Right atrium auricular region (tissue), 2 donors: ENCODE results near the gene LMO4. TPM values are rescaled to one million over a fixed set of nuclear protein-coding genes. Genes with fewer than 3 reads are reported as not detected.

ENCODE experiments used
- DNase-seq: peaks from one replicate; pipeline ENCODE4 v3.0.0-alpha.2; 2019; ENCODE audit warnings: low spot score
- H3K27ac ChIP-seq, 2 donors: fragments of 200-600 bp; sonication (generic); 1 replicate in 1 of 2; 2 replicates in 1 of 2; pipeline ENCODE4 v1.5.1; 2016 to 2019
- H3K27me3 ChIP-seq, 2 donors: fragments of 200-600 bp; sonication (generic); one replicate each; pipeline versions ENCODE4 v1.5.1 to v1.6.0; 2017 to 2019
- H3K36me3 ChIP-seq: fragments of 200-600 bp; sonication (generic); one replicate; pipeline ENCODE4 v1.5.1; 2016
- H3K4me1 ChIP-seq, 2 donors: fragments of 200-600 bp; sonication (generic); one replicate each; pipeline versions ENCODE4 v1.5.1 to v1.6.0; 2017 to 2019
- H3K4me3 ChIP-seq, 2 donors: fragments of 200-600 bp; sonication (generic); 1 replicate in 1 of 2; 2 replicates in 1 of 2; pipeline ENCODE4 v1.5.1; 2017 to 2019; ENCODE audit warnings: mild to moderate bottlenecking in 1 of 2, moderate library complexity in 1 of 2
- H3K9me3 ChIP-seq, 2 donors: fragments of 200-600 bp; sonication (generic); one replicate each; pipeline ENCODE4 v1.5.1; 2019
- CTCF ChIP-seq, 2 donors: fragments of 200-600 bp; sonication (generic); IDR thresholded peaks; one replicate each; pipeline ENCODE4 v1.5.1; 2019; ENCODE audit warnings: antibody characterized with exemption in 2 of 2
- total RNA-seq, 2 donors: library from RNA; depleted of rRNA; stranded (reverse); fragments of >200 nt; gene quantifications; one replicate each; pipeline ENCODE4 v1.1.0, GENCODE V29; 2016

Gene LMO4
- total RNA-seq, 2 donors from 2014 or later, result 32.7 to 47.7 TPM

GRCh38 chr1:87334351-87335174 is 5.9 kb downstream of the LMO4 start:
- Histone ChIP-seq H3K27me3 (no peaks in the 10 kb centered on the region), H3K36me3 (peaks cover 5% of the 10 kb centered on the region), H3K9me3 (no peaks in the 10 kb centered on the region), H3K27ac (peak overlapping the region; percentile 81 to 89), H3K4me3 (peak overlapping the region; percentile 53 to 93), H3K4me1 (peaks cover 0 to 55% of the 10 kb centered on the region in 2 donors)
- DNase-seq, result no peak
- TF ChIP-seq CTCF (IDR thresholded peaks at IDR 0.05), result no peak

GRCh38 chr1:87335175-87335884 is 6.7 kb downstream of the LMO4 start:
- peak; percentile 21 to 65 for TF ChIP-seq CTCF (IDR thresholded peaks at IDR 0.05)
- H3K9me3 ChIP-seq, result no peaks in the 10 kb centered on the region
- H3K4me1 ChIP-seq, result peaks cover 0 to 55% of the 10 kb centered on the region in 2 donors
- peak overlapping the region; percentile 53 to 93 for H3K4me3 ChIP-seq
- H3K27ac ChIP-seq, result peak overlapping the region; percentile 81 to 89
- H3K36me3 ChIP-seq, result peaks cover 11% of the 10 kb centered on the region
- peak; percentile 65 for DNase-seq
- no peaks in the 10 kb centered on the region for H3K27me3 ChIP-seq

- Histone ChIP-seq H3K4me1 (peaks cover 0 to 55% of the 10 kb centered on the region in 2 donors), H3K9me3 (no peaks in the 10 kb centered on the region), H3K36me3 (peaks cover 23% of the 10 kb centered on the region), H3K27ac (peak overlapping the region in 1 of 2 donors; percentile 63), H3K4me3 (peak overlapping the region in 1 of 2 donors; percentile 93), H3K27me3 (no peaks in the 10 kb centered on the region)
- DNase-seq, result no peak
- TF ChIP-seq CTCF (IDR thresholded peaks at IDR 0.05), result no peak
These were observed 8.0 kb downstream of the LMO4 start for GRCh38 chr1:87336623-87337067.

GRCh38 chr1:87337606-87338005 is 8.9 kb downstream of the LMO4 start:
- Histone ChIP-seq H3K27ac (no peak overlapping the region), H3K4me3 (no peak overlapping the region), H3K36me3 (peaks cover 29% of the 10 kb centered on the region), H3K27me3 (no peaks in the 10 kb centered on the region), H3K9me3 (no peaks in the 10 kb centered on the region), H3K4me1 (peaks cover 0 to 48% of the 10 kb centered on the region in 2 donors)
- no peak for TF ChIP-seq CTCF (IDR thresholded peaks at IDR 0.05)
- DNase-seq, result no peak

- Histone ChIP-seq H3K4me1 (peaks cover 0 to 40% of the 10 kb centered on the region in 2 donors), H3K36me3 (peaks cover 29% of the 10 kb centered on the region), H3K27me3 (no peaks in the 10 kb centered on the region), H3K4me3 (no peak overlapping the region), H3K9me3 (no peaks in the 10 kb centered on the region), H3K27ac (no peak overlapping the region)
- no peak for TF ChIP-seq CTCF (IDR thresholded peaks at IDR 0.05)
- DNase-seq, result no peak
These were observed 9.9 kb downstream of the LMO4 start for GRCh38 chr1:87338566-87338965.
